ENCODE measurements around the gene ZNF600. TPM values are rescaled to one million over a fixed set of nuclear protein-coding genes. Genes with fewer than 3 reads are reported as not detected.
A peak's percentile ranks its signal among the peaks of the same experiment; 100 is the strongest.
"Not testable (repeated sequence)": the region's sequence is repeated elsewhere in the genome, so short reads cannot be mapped to it uniquely, and the experiment has no call there.

ZNF600 gene
- total RNA-seq (2022) (18.8 and 21.1 TPM in 2 replicates), Bru-seq, nascent RNA (percentile 71 among the genes with signal in this experiment), BruChase-seq, experiment 1, labeled RNA remaining after a 2-hour chase (percentile 74 among the genes with signal in this experiment), BruChase-seq, experiment 2, labeled RNA remaining after a 6-hour chase (percentile 64 among the genes with signal in this experiment)
- long read RNA-seq, transcript ZNF600-208 (4 exons, 3,645 nt), result major isoform, 12 of 23 reads
- long read RNA-seq, partial matches to known transcripts, result 0 of 23 reads
- long read RNA-seq, other reads (novel, unspliced or antisense), result 10 of 23 reads

- H3K4me3 Mint-ChIP-seq (ENCODE audit: unreplicated experiment), result peak within 1 kb of the TSS; percentile 79
Measured at GRCh38 chr19:52786464-52787354, at the start of gene ZNF600. Gene ZNF600, minus strand, starts transcription at chr19:52786791. Its CDS starts 7,903 bp downstream, at chr19:52778888.

GRCh38 chr19:52834289-52834688, 47.7 kb upstream of the ZNF600 start:
- Mint-ChIP-seq H3K36me3 (ENCODE audit: insufficient read depth, unreplicated experiment) (peaks cover 37% of the 10 kb centered on the region), H3K9me3 (ENCODE audit: unreplicated experiment) (peaks cover 38% of the 10 kb centered on the region)
- H3K4me3 Mint-ChIP-seq (ENCODE audit: unreplicated experiment); intact Hi-C loops (cut with micrococcal nuclease; ENCODE audit: unreplicated experiment); H3K4me1 Mint-ChIP-seq (ENCODE audit: low read depth, unreplicated experiment); H3K4me3 ChIP-seq (ENCODE audit: low read depth, low read length); H3K36me3 ChIP-seq (ENCODE audit: control insufficient read depth, insufficient read depth, low read length); DNase-seq; CTCF ChIA-PET; H3K4me1 ChIP-seq; H3K27me3 ChIP-seq (replicated peaks; ENCODE audit: control insufficient read depth, insufficient read depth, low read length); H3K27me3 Mint-ChIP-seq (ENCODE audit: insufficient read depth, unreplicated experiment); POLR2A ChIA-PET; BruUV-seq (replicated peaks); H3K27ac Mint-ChIP-seq (ENCODE audit: unreplicated experiment): not testable (repeated sequence)
- H3K9me3 ChIP-seq, result peaks cover 14% of the 10 kb centered on the region; the same call in 1 of the 2 replicates

More at GRCh38 chr19:52786464-52787354, at the start of gene ZNF600:
- H3K27me3 Mint-ChIP-seq (ENCODE audit: insufficient read depth, unreplicated experiment); H3K9me3 ChIP-seq; H3K36me3 ChIP-seq (ENCODE audit: control insufficient read depth, insufficient read depth, low read length); H3K9me3 Mint-ChIP-seq (ENCODE audit: unreplicated experiment); H3K4me1 ChIP-seq; CTCF ChIA-PET; BruUV-seq (replicated peaks); H3K27me3 ChIP-seq (replicated peaks; ENCODE audit: control insufficient read depth, insufficient read depth, low read length): not testable (repeated sequence)
- DNase-seq, result peak; percentile 89 to 91
- Mint-ChIP-seq H3K36me3 (ENCODE audit: insufficient read depth, unreplicated experiment) (peaks cover 35% of the 10 kb centered on the region), H3K27ac (ENCODE audit: unreplicated experiment) (peak within 1 kb of the TSS; percentile 39), H3K4me1 (ENCODE audit: low read depth, unreplicated experiment) (peaks cover 18% of the 10 kb centered on the region)
- intact Hi-C loops (cut with micrococcal nuclease; ENCODE audit: unreplicated experiment), result loop anchor here (2.0 kb wide), 1 partner anchor 52 kb away; the partner anchor contains the start of gene ZNF611
- POLR2A ChIA-PET, result interaction anchor here (0.6 kb wide), 1 partner anchor 734 kb away, joined by 4 read pairs; no protein-coding TSS in a partner anchor
- peak in 1 of 2 experiments; percentile 12 for TF ChIP-seq CTCF (IDR thresholded peaks at IDR 0.05; ENCODE audit: insufficient read depth in 1 of 2, low read depth in 1 of 2, low read length in 1 of 2, severe bottlenecking in 1 of 2, unreplicated experiment in 1 of 2)
- H3K4me3 ChIP-seq (ENCODE audit: low read depth, low read length), result peak within 1 kb of the TSS; percentile 82

- POLR2A ChIA-PET; H3K4me3 ChIP-seq (ENCODE audit: low read depth, low read length); intact Hi-C loops (cut with micrococcal nuclease; ENCODE audit: unreplicated experiment); H3K27me3 ChIP-seq (replicated peaks; ENCODE audit: control insufficient read depth, insufficient read depth, low read length); H3K4me3 Mint-ChIP-seq (ENCODE audit: unreplicated experiment); H3K36me3 ChIP-seq (ENCODE audit: control insufficient read depth, insufficient read depth, low read length); BruUV-seq (replicated peaks); H3K4me1 Mint-ChIP-seq (ENCODE audit: low read depth, unreplicated experiment); H3K9me3 ChIP-seq; H3K27ac Mint-ChIP-seq (ENCODE audit: unreplicated experiment); DNase-seq; H3K27me3 Mint-ChIP-seq (ENCODE audit: insufficient read depth, unreplicated experiment); H3K4me1 ChIP-seq; CTCF ChIA-PET: not testable (repeated sequence)
- H3K36me3 Mint-ChIP-seq (ENCODE audit: insufficient read depth, unreplicated experiment), result peaks cover 32% of the 10 kb centered on the region
- H3K9me3 Mint-ChIP-seq (ENCODE audit: unreplicated experiment), result peaks cover 34% of the 10 kb centered on the region
Measured at GRCh38 chr19:52833541-52833940, 47.0 kb upstream of the ZNF600 start.

GRCh38 chr19:52829866-52830265, 43.3 kb upstream of the ZNF600 start:
- H3K36me3 ChIP-seq (ENCODE audit: control insufficient read depth, insufficient read depth, low read length); H3K27me3 ChIP-seq (replicated peaks; ENCODE audit: control insufficient read depth, insufficient read depth, low read length); H3K4me3 ChIP-seq (ENCODE audit: low read depth, low read length); BruUV-seq (replicated peaks); H3K27ac Mint-ChIP-seq (ENCODE audit: unreplicated experiment); DNase-seq; H3K27me3 Mint-ChIP-seq (ENCODE audit: insufficient read depth, unreplicated experiment); H3K36me3 Mint-ChIP-seq (ENCODE audit: insufficient read depth, unreplicated experiment); CTCF ChIA-PET; H3K4me1 ChIP-seq; H3K9me3 ChIP-seq; intact Hi-C loops (cut with micrococcal nuclease; ENCODE audit: unreplicated experiment); H3K4me1 Mint-ChIP-seq (ENCODE audit: low read depth, unreplicated experiment); POLR2A ChIA-PET; H3K4me3 Mint-ChIP-seq (ENCODE audit: unreplicated experiment): not testable (repeated sequence)
- peaks cover 18% of the 10 kb centered on the region for H3K9me3 Mint-ChIP-seq (ENCODE audit: unreplicated experiment)

Measured in Caco-2 (cell line).